Stimulated activated naive CD8-positive, alpha-beta T cell treated with anti-CD3 and anti-CD28 coated beads, Interleukin-15, amount 100 ng/mL, for 72 hours (primary cell): ENCODE measurements around the gene TTLL11.

Experiments used
- ATAC-seq: fragments of 150-1000 bp; cut with Tn5 transposase; 2 replicates; pipeline ENCODE4 v1.10.0; 2021; ENCODE audit warnings: mild to moderate bottlenecking, moderate library complexity
- DNase-seq, 2 donors: peaks; one replicate each; pipeline ENCODE4 v3.0.0; 2021 to 2022
- H3K27ac Mint-ChIP-seq, 2 donors: one replicate each; pipeline ENCODE4 v1.8.0; 2022; ENCODE audit warnings: mild to moderate bottlenecking in 2 of 2, mixed read lengths in 2 of 2, moderate library complexity in 2 of 2
- H3K27me3 Mint-ChIP-seq: one replicate; pipeline ENCODE4 v1.8.0; 2022; ENCODE audit warnings: mixed read lengths
- H3K4me1 Mint-ChIP-seq: one replicate; pipeline ENCODE4 v1.8.0; 2022; ENCODE audit warnings: mild to moderate bottlenecking, mixed read lengths
- H3K4me3 Mint-ChIP-seq, 2 donors: one replicate each; pipeline ENCODE4 v1.8.0; 2022; ENCODE audit warnings: mild to moderate bottlenecking in 2 of 2, mixed read lengths in 2 of 2, moderate library complexity in 1 of 2
- H3K9me3 Mint-ChIP-seq, 2 donors: one replicate each; pipeline ENCODE4 v1.8.0; 2022; ENCODE audit warnings: mixed read lengths in 2 of 2

Gene TTLL11

DNA sequence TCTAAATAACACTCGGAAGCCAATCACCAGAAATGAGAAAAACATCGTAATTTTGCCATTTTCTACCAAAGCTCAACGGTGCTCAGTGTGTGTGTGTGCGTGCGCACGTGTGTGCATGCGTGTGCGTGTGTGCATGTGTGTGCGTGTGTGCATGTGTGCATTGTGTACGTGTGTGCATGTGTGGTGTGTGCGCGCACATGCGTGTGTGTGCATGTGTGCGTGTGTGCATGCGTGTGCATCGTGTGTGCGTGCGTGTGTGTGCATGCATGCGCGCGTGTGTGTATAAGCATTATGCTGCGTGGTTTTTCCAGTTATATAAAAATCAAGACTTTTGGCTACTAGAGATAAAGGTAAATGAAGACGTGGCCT lies 276.7 kb downstream of the TTLL11 start:
- Mint-ChIP-seq H3K9me3 (no peaks in the 10 kb centered on the region), H3K4me1 (no peaks in the 10 kb centered on the region), H3K27me3 (no peaks in the 10 kb centered on the region), H3K27ac (peak overlapping the region in 1 of 2 donors; percentile 88), H3K4me3 (no peak overlapping the region)
- DNase-seq (no peak), ATAC-seq (no peak)

DNA sequence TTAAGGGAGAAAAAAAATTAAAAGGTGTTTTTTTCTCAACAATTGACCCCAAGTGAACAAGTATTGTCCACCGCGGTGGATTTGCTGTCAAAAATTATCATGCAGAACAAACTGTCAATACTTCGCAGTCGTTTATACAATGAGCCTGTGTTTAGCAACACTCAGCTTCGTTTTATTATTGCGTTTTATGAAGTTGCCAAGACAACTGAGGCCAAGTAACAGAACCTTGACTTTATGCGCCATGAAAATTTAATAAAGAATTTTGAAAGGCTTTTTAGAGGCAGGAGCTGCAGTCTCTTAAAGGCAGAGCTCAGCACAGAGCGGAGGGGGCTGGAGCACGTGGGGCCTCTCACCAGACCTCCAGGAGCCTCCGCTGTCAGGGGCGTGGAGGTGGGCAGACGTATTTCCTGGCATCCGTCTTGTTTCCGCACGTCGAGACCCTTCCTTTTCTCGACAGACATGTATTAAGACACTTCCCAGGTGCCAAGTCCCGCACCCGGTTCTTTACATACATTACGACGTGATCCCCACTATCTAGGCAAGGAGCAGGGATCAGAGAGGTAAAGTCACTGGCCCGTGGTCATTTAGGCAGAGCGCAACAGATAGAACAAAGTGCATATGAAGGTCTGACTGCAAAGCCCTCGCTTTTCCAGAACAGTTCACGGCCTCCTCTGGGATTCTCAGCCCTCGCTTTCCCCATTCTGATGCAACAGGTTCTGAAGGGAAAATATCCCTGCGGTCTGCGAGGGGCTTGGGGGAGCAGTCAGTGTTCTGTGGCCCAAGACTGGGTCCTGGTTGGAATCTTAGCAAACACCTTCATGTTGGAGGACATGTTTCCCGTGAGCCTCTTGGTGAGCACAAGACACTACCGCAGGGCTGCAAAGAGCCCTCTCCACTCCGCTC lies 277.3 kb downstream of the TTLL11 start:
- Mint-ChIP-seq H3K27me3 (no peaks in the 10 kb centered on the region), H3K9me3 (no peaks in the 10 kb centered on the region), H3K27ac (peak overlapping the region in 1 of 2 donors; percentile 88), H3K4me1 (no peaks in the 10 kb centered on the region), H3K4me3 (no peak overlapping the region)
- DNase-seq (no peak), ATAC-seq (no peak)

DNA sequence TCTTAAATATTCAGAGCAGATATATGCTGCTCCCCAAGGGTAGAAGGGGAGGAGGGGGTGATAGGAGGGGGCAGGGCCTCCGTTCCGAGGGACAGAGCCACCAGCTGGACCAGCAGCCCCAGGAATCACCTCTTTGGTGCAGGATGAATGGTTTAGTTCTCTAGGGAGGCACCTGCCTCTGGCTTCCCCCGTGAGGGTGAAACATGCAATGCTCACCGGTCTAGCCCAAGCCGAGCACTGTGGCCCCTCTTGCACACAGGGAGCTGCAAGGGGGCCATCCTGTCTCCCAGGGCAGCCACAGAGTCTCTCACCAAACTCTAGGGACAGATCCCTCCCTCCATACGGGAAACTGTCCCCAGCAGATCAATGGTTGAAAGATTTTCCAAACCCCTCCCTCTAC lies 278.0 kb downstream of the TTLL11 start:
- Mint-ChIP-seq H3K4me3 (no peak overlapping the region), H3K9me3 (no peaks in the 10 kb centered on the region), H3K27ac (no peak overlapping the region), H3K27me3 (no peaks in the 10 kb centered on the region), H3K4me1 (no peaks in the 10 kb centered on the region)
- no peak for ATAC-seq
- no peak for DNase-seq

DNA sequence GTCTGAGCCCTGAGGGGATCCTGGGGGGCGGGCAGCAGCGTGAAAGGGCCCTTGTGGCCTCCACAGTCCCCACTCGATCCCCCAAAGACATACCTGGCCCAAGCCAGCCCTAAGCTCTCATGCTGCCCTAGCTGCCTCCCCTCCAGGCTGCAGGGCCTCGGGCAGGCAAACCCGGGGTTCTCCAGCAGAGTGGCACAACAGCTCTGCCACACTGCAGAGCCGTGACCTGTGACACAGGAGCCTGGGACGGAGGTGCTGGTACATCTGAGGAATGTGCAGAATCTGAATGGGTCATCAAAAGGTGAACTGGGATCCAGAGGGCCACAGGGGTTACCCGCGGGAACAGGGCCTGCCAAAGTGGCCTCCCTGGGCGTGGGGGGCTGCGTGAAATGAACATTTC lies 278.5 kb downstream of the TTLL11 start:
- DNase-seq, result no peak
- H3K9me3 Mint-ChIP-seq, result no peaks in the 10 kb centered on the region
- H3K4me1 Mint-ChIP-seq, result no peaks in the 10 kb centered on the region
- H3K27ac Mint-ChIP-seq, result no peak overlapping the region
- H3K27me3 Mint-ChIP-seq, result no peaks in the 10 kb centered on the region
- no peak overlapping the region for H3K4me3 Mint-ChIP-seq
- no peak for ATAC-seq

DNA sequence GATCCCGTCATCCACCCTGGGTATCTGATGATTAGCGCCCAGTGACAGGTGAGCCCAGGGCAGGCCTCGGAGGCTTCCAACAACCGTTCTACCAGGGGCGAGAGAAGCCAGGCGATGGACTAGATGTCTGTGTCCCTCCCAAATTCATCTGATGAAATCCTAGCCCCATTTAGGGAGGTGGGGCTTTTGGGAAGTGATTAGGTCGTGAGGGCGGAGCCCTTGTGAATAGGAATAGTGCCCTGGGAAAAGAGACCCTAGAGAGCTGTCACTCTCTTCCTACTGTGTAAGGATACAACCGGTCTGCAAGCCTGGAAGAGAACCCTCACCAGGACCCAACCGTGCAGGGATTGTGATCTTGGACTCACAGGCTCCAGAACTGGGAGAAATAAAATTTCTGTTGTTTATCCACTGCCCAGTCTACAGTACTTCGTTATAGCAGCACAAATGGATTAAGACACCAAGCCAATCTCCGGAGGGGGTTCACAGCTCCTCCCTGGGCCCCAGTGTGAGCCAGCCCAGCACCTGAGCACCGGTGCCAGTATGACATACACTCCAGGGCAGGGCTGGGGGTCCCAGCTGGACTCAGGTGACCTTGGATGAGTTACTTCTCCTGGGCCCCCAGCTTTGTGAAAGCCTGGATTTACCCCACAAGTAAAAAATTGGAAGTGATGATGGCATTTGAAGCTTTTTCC lies 279.4 kb downstream of the TTLL11 start:
- Mint-ChIP-seq H3K4me3 (no peak overlapping the region), H3K4me1 (no peaks in the 10 kb centered on the region), H3K27ac (no peak overlapping the region), H3K9me3 (no peaks in the 10 kb centered on the region), H3K27me3 (no peaks in the 10 kb centered on the region)
- ATAC-seq (no peak), DNase-seq (no peak)

DNA sequence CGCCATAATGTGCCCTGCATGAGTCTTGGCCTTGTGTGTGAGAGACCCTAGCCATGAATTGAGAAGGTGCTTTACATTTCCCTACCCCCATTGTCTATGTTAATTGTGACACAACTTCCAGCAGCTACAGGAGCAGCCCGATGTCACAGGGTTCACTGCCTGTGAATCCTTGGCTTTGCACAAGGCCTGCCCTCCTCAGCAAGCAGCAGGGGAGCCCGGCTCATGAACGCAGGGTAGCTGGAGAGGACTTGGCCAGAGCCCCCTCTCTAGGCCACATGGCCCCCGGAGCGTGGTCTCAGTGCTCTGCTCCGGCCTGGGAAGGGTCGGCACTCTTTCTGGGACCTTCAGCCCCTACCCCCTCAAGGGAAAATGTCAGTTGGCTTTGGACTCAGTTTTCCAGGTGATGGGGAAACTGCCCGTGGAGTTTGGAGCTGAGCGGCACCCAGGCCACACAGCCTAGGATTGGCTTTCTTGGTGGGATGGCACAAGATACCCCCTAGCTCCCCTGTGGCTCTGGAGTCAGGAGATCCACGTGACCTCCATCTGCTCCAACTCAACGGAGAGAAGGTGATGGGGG lies 280.9 kb downstream of the TTLL11 start:
- DNase-seq, result no peak
- Mint-ChIP-seq H3K27ac (no peak overlapping the region), H3K9me3 (no peaks in the 10 kb centered on the region), H3K4me1 (no peaks in the 10 kb centered on the region), H3K4me3 (no peak overlapping the region), H3K27me3 (no peaks in the 10 kb centered on the region)
- no peak for ATAC-seq

DNA sequence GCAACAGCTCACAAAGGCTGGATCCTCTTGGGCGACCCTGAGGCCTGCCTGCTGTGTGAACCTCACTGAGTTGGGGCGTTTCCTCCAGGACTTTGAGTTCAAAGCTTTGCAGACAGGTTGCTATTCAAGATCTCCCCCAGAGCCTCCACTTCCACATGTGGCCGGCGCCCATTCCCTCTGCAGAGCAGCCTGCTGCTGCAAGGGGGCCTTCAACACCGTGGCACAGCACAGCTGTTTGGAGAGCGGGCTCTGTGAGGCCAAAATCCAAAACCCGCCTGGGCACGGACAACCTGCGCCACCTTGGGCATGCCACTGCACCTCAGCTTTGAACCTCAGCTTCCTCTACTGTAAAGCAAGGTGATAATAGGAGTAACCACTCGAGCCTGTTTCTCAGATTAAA lies 281.4 kb downstream of the TTLL11 start:
- Mint-ChIP-seq H3K27me3 (no peaks in the 10 kb centered on the region), H3K9me3 (no peaks in the 10 kb centered on the region), H3K4me1 (no peaks in the 10 kb centered on the region), H3K4me3 (no peak overlapping the region), H3K27ac (no peak overlapping the region)
- ATAC-seq, result no peak
- DNase-seq, result no peak

DNA sequence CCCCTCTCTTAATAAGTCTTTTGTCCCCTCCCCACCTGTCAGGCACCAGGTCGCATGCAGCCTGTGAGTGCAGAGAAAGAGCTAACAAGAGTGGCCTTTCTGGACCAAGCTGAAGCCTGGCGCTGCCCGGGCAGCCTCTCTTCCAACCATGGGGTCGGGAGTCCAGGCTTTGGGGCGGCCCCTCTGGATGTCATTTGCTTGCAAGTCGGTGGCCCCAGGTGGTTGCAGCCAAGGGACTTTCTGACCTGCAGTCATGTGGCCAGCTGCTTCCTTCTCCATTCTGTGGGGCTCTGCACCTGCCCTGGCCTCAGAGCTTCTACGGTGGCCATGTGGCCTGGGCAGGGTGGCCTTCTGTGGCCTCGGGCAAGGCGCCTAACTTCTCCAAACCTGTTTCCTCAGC lies 282.0 kb downstream of the TTLL11 start:
- Mint-ChIP-seq H3K27ac (no peak overlapping the region), H3K27me3 (no peaks in the 10 kb centered on the region), H3K4me1 (no peaks in the 10 kb centered on the region), H3K9me3 (no peaks in the 10 kb centered on the region), H3K4me3 (no peak overlapping the region)
- no peak for ATAC-seq
- DNase-seq, result no peak

DNA sequence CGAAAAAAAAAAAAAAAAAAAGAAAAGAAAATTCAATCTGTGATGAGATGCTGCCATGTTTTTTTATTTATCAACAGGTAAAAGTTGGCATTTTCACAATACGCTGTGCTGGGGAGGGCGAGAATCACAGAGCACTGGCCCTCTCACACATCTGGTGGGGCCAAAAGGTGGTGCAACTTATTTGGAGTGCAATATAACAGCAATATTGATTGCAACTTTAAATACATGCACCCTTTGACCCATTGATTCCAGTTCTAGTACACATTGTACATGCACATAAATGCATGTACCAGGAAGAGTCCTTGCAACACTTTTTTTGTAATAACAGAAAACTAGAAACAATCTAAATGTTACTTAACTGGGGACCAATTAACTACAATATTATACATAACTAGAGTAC lies 282.6 kb downstream of the TTLL11 start:
- no peak overlapping the region for H3K4me3 Mint-ChIP-seq
- ATAC-seq, result no peak
- H3K9me3 Mint-ChIP-seq, result no peaks in the 10 kb centered on the region
- no peaks in the 10 kb centered on the region for H3K4me1 Mint-ChIP-seq
- H3K27ac Mint-ChIP-seq, result no peak overlapping the region
- no peaks in the 10 kb centered on the region for H3K27me3 Mint-ChIP-seq
- no peak for DNase-seq

DNA sequence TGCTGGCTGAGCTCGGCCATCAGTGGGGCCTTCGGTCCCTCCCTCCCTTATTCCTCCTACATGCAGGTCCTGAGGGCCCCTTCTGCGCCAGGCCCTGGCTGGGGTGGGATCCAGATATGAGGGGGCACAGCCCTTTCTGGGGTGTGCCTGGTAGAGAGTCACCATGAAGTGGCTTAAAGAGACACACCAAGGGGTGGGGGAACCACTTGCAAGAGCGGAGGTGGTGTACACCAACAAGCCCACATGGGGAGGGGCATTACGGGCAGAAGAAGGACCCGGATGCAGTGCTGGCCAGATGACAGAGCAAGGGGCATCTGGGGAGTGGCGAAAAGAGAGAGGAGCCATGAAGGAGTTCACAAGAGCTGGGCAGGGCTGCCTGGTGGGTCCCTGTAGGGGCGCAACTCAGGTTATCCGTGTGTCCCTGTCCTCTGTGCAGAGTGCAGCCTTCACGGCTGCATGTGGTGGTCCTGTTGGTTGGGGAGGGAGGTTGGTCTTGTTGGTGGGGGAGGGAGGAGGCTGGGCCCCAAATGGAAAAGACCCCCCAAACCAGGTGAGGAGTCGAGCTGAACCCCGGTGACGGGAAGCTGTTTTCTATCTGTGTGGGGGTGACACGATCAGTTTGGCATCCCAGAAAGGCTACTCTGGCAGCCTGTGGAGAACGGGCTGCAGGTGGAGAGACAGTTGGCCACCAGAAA lies 283.6 kb downstream of the TTLL11 start:
- no peak overlapping the region for H3K27ac Mint-ChIP-seq
- H3K27me3 Mint-ChIP-seq, result no peaks in the 10 kb centered on the region
- H3K9me3 Mint-ChIP-seq, result peaks cover 6% of the 10 kb centered on the region in 2 donors
- DNase-seq, result no peak
- no peaks in the 10 kb centered on the region for H3K4me1 Mint-ChIP-seq
- no peak for ATAC-seq
- no peak overlapping the region for H3K4me3 Mint-ChIP-seq

DNA sequence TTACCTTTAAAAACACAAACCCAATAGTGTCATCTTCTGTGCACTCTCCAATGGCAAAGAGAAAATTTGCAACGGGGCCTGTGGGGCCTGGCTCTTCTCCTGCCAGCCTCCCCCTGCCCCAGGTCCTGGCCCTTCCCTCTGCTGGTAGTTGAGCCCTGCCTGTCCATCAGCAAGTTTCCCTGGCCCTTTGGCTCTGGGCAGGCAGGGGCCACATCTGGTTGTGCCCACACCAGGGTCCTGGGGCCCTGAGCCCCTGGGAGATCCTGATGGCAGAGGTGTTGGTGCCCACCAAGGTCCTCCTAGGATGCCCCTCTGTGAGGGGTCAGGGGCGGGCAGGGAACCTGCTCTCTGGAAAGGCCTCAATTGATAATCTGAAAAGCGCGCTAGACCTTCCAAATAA lies 284.3 kb downstream of the TTLL11 start:
- peak overlapping the region in 1 of 2 donors; percentile 14 for H3K27ac Mint-ChIP-seq
- no peak for ATAC-seq
- H3K27me3 Mint-ChIP-seq, result no peaks in the 10 kb centered on the region
- no peaks in the 10 kb centered on the region for H3K4me1 Mint-ChIP-seq
- no peak overlapping the region for H3K4me3 Mint-ChIP-seq
- peaks cover 11% of the 10 kb centered on the region in 2 donors for H3K9me3 Mint-ChIP-seq
- no peak for DNase-seq

DNA sequence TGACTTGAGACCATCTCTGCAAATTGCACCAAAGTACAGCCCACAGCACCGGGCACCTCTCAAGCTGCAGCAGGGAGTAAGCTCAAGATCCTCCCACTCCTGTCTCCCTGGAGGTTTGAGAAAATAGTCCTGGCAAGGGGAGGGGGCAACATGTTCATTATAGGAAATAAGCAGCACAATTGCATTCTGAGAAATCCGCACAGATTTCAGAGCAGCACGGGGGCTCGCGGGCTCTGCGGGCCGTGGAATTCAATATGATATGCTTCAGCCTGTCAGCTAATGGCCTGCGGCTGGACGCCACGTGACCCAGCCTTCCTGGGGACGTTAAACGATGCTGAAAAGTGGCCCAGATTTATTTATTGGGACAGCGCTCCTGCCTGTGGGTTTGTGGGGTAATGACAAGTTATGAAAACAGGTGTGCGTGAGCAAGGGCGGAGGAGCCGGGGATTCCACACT lies 285.3 kb downstream of the TTLL11 start:
- H3K27me3 Mint-ChIP-seq, result no peaks in the 10 kb centered on the region
- DNase-seq (no peak), ATAC-seq (no peak)
- peaks cover 11% of the 10 kb centered on the region in 2 donors for H3K9me3 Mint-ChIP-seq
- H3K27ac Mint-ChIP-seq, result no peak overlapping the region
- H3K4me1 Mint-ChIP-seq, result no peaks in the 10 kb centered on the region
- H3K4me3 Mint-ChIP-seq, result no peak overlapping the region

DNA sequence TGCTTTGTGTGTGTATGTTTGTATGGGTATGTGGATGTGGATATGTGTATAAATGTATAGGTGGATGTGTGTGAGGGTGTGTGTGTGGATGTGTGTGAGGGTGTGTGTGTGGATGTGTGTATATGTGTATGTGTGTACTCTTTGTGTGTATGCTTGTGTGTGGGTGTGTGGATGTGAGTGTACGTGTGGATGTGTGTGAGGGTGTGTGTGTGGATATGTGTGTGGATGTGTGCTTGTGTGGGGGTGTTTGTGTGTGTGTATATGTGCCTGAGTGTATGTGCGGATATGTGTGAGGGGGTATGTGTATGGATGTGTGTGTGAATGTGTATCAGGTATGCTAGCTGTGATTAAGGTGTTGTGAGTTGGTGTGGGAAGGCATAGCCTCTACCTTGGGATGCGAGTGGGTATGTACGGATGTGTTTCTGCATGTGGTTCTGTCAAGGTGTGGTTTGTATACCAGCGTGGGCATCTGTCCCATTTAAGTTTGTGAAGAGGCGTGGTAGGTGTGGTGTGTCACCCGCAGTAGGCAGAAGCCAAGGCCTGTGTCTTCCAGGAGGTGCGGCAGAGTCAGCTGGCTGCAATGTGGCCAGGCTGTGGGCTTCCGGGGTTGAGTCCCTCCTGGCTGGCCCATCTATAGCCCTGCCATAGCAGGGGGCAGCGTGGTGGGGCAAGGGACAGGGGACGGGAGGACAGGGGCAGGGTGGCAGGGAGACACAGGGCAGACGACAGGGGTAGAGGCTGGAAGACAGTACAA lies 285.9 kb downstream of the TTLL11 start:
- Mint-ChIP-seq H3K27me3 (no peaks in the 10 kb centered on the region), H3K9me3 (peaks cover 11% of the 10 kb centered on the region in 2 donors), H3K27ac (no peak overlapping the region), H3K4me3 (no peak overlapping the region), H3K4me1 (no peaks in the 10 kb centered on the region)
- DNase-seq (no peak), ATAC-seq (peak; percentile 7)

DNA sequence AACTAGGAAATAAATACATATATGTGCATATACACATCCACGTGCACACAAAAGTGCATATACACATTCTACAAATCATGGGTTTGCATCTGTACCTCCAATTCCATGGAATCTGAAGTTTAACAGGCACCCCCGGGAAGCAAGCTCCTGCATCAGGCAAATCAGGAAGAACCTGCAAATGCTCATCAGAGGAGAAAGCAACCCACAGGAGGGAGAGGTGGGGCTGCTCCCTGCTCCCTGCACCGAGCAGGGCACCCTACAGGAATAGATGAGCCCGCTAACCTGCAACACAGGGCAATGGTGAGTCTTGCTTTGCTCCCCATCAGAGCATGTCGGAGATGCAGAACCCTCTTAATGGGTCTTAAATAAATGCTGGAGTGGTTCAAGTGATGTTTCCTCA lies 290.4 kb downstream of the TTLL11 start:
- no peak for ATAC-seq
- H3K9me3 Mint-ChIP-seq, result peaks cover 11% of the 10 kb centered on the region in 2 donors
- no peak overlapping the region for H3K27ac Mint-ChIP-seq

DNA sequence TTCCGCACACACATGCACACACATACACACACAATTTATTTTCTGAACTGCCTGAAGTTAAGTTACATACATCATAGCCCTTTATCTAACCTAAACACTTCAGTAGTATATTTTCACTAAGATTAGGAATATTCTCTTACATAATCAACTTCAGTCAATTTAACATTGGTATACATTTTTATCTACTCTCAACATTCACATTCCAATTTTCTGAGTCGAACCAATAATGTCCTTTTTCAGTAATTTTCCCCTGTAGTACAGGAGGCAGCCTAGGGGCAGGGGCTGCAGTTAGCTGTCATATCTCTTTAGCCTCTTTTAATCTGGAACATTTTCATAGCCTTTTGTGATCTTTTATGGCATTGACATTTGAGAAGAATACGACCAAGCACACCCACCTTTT lies 291.5 kb downstream of the TTLL11 start:
- no peak overlapping the region for H3K4me3 Mint-ChIP-seq
- H3K27me3 Mint-ChIP-seq, result no peaks in the 10 kb centered on the region
- H3K27ac Mint-ChIP-seq, result no peak overlapping the region
- no peak for DNase-seq
- no peak for ATAC-seq
- no peaks in the 10 kb centered on the region for H3K4me1 Mint-ChIP-seq
- peaks cover 11% of the 10 kb centered on the region in 2 donors for H3K9me3 Mint-ChIP-seq

More for the DNA sequence above, 290.4 kb downstream of the TTLL11 start:
- H3K4me1 Mint-ChIP-seq, result no peaks in the 10 kb centered on the region
- no peak for DNase-seq
- H3K27me3 Mint-ChIP-seq, result no peaks in the 10 kb centered on the region
- no peak overlapping the region for H3K4me3 Mint-ChIP-seq
